ENCODE measurements around the gene PRRT1B.

The PRRT1B gene

DNA sequence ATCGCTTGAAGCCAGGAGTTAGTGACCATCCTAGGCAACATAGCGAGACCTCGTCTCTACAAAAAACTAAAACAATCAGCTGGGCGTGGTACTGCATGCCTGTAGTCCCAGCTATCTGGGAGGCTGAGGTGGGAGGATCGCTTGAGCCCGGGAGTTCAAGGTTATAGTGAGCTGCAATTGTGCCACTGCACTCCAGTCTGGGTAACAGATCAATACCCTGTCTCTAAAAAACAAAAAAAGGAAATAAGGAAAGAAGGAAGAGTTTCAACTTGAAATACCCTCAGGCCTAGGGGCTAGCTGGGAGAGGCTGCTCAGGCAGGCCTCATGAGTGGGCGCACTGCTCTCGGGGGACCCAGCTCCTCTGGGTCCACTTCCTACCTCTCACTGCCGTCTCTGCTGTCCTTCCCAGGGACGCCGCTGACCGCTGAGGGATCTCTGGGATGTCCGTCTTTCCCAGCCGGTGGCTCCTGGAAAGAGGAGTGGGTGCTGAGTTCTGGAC, 56.4 kb downstream of the PRRT1B start:
- DNase-seq, result no peak

DNA sequence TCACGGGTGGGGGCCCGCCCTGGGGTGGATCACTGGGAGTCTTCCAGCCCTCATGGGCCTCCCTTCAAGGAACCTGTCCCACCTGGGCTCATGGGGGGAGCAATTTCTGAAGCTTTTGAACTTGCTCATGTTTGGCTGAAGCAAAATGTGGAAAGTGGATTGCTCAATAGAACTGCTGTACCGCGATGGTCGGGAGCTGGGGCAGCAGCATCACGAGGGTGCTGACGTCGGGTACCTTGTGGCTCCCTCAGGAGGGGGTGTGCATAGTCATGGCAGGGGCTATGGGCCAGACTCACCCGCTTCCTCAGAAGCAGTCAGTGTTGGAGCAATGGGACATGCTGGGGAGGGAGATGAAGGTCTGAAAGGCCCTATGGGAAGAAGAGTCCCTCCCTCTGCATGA, 57.9 kb downstream of the PRRT1B start:
- DNase-seq, result no peak

- no peak for DNase-seq
These were observed 58.6 kb downstream of the PRRT1B start for GRCh38 chr9:131603711-131604439.

DNA sequence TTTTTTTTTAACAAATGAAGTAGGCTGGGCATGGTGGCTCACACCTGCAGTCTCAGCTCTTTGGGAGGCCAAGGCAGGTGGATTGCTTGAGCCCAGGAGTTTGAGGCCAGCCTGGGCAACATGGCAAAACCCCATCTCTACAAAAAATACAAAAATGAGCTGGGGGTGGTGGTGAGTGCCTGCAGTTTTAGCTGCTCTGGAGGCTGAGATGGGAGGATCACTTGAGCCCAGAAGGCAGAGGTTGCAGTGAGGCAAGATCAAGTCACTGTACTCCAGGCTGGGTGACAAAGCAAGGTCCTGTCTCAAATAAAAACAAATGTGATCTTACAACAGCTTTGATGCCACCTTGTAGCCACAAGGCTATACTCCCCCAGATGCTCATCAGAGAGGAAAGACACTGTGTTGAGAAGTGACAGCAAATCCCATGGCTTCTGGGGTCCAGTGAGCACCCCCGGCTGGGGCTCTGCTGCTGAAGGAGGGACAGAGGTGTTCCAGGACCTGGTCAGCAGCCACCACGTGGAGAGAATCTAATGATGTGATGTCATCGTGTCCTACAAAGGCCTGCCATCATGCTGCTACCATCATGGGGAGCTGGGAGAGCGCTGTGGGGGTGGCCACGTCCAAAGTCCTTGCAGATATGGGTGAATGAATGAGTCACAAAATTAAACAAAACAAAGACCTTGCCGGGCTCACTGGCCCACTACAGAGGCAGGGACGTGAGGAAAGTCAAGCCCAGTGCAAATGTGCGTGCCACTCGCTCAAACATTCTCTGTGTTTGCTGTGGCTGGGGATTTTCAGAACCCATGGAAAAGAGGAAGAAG, 60.7 kb downstream of the PRRT1B start:
- DNase-seq, result no peak

DNA sequence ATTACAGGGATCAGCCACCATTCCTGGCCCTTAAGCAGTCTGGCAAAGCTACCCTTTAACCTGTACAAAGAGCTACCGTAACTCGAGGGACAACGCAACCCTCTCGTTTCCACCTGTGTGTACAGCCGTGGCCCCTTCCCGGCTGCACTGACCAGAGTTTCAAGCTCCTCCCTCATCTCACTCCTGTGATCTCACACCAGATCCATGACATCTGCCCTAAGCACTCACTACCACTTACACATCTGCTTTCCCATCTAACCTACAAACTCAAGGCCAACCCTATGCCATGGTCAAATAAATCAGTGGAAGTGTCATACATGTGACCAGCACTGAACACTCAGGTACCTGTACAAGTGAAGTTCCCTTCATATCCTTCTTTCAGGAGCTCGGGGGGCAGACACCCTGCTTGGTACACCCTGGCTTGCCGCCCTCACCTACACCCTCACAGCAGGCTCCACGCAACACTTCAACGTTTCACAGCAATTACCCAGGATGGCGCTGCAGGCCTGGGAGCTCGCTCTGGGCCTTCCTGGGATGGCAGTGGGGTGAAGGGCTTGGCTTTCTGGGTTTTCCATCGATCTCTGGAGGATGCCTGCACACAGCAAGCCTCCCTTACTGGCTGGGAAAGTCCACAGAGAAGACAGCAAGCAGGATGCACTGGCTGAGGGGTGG, 61.7 kb downstream of the PRRT1B start:
- DNase-seq, result no peak

- no peak for DNase-seq
These were observed 62.3 kb downstream of the PRRT1B start for GRCh38 chr9:131607591-131607990.

DNA sequence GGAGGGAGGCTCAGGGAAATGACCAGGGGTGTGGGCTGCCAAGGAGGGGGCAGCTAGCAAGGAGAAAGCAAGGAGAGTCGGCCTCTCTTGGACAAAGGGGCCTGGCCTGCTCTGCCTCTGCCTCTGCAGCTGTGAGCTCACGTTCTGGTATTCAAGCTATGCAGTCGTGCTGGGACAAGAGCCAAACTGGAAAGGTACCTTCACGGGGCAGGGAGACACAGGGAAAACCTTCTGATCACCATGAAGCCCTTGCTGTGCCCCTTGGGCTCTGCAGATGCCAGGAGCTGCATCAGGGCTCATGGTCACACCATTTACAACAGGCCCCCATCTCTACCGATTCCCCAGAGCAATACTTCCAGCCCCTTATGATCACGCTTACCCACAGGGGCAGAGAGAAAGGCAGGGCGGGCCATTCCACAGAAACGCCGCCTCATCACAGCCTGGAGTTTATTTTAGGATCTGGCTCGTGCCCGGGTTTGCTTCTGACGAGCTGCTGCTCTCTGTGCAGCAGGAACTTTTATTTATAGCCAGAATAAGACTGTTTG, 63.2 kb downstream of the PRRT1B start:
- DNase-seq, result peak; percentile 90

Data from right hindlimb (tissue), 1 donor.